IgD-negative memory B cell (primary cell): ENCODE data around the gene HMX2. TPM values are rescaled to one million over a fixed set of nuclear protein-coding genes. Genes with fewer than 3 reads are reported as not detected.
A peak's percentile ranks its signal among the peaks of the same experiment; 100 is the strongest.

Experiments used
- H3K27ac Mint-ChIP-seq, 3 donors: one replicate each; pipeline ENCODE4 v1.8.0; 2020 to 2022; ENCODE audit warnings: mild to moderate bottlenecking in 3 of 3, mixed read lengths in 3 of 3, moderate library complexity in 1 of 3
- H3K27me3 Mint-ChIP-seq: one replicate; pipeline ENCODE4 v1.8.0; 2021; ENCODE audit warnings: mixed read lengths
- H3K36me3 Mint-ChIP-seq: one replicate; pipeline ENCODE4 v1.8.0; 2020; ENCODE audit warnings: mild to moderate bottlenecking, mixed read lengths
- H3K4me1 Mint-ChIP-seq, 3 donors: one replicate each; pipeline ENCODE4 v1.8.0; 2020 to 2022; ENCODE audit warnings: mixed read lengths in 3 of 3, mild to moderate bottlenecking in 1 of 3
- H3K4me3 Mint-ChIP-seq, 4 donors: one replicate each; pipeline ENCODE4 v1.8.0; 2020 to 2022; ENCODE audit warnings: mild to moderate bottlenecking in 4 of 4, mixed read lengths in 4 of 4, moderate library complexity in 3 of 4
- H3K9me3 Mint-ChIP-seq, 3 donors: one replicate each; pipeline ENCODE4 v1.8.0; 2020 to 2021; ENCODE audit warnings: mixed read lengths in 3 of 3, mild to moderate bottlenecking in 1 of 3
- polyA plus RNA-seq: library from polyadenylated mRNA; unstranded; fragments of 300-500 nt; fragmentation: Illumina TruSeq; gene quantifications from one replicate; pipeline ENCODE4 v1.2.3, GENCODE V29; 2021

HMX2 gene
- polyA plus RNA-seq, 1 donor from 2014 or later: not detected

GRCh38 chr10:123134343-123134914, 13.5 kb upstream of the HMX2 start:
- Mint-ChIP-seq H3K4me3 (peak overlapping the region; percentile 21 to 85 (median 66)), H3K27ac (peak overlapping the region; percentile 91 to 93 (median 92)), H3K9me3 (peaks cover 0 to 7% (median 0%) of the 10 kb centered on the region in 3 donors), H3K36me3 (no peaks in the 10 kb centered on the region), H3K27me3 (peaks cover 70% of the 10 kb centered on the region), H3K4me1 (peaks cover 11 to 16% (median 14%) of the 10 kb centered on the region in 3 donors)

GRCh38 chr10:123134915-123135414, 13.0 kb upstream of the HMX2 start:
- Mint-ChIP-seq H3K27me3 (peaks cover 73% of the 10 kb centered on the region), H3K4me3 (peak overlapping the region in 2 of 4 donors; percentile 5 to 85), H3K36me3 (no peaks in the 10 kb centered on the region), H3K27ac (peak overlapping the region in 2 of 3 donors; percentile 91 to 92), H3K9me3 (peaks cover 0 to 7% (median 0%) of the 10 kb centered on the region in 3 donors), H3K4me1 (peaks cover 11 to 19% (median 14%) of the 10 kb centered on the region in 3 donors)

GRCh38 chr10:123135415-123136141, 12.4 kb upstream of the HMX2 start, which contains the start of gene HMX3:
TSS of gene HMX3 (plus strand) at chr10:123135970. CDS start at chr10:123136051, 81 bp downstream.
- Mint-ChIP-seq H3K27ac (peak within 1 kb of the TSS; percentile 81 to 92 (median 91)), H3K36me3 (no peaks in the 10 kb centered on the region)

GRCh38 chr10:123136221-123136805, 11.6 kb upstream of the HMX2 start:
- peaks cover 11 to 20% (median 19%) of the 10 kb centered on the region in 3 donors for H3K4me1 Mint-ChIP-seq
- peak overlapping the region; percentile 21 to 88 (median 64) for H3K4me3 Mint-ChIP-seq
- H3K9me3 Mint-ChIP-seq: peaks cover 0 to 7% (median 0%) of the 10 kb centered on the region in 3 donors
- H3K27me3 Mint-ChIP-seq: peaks cover 76% of the 10 kb centered on the region
- peak overlapping the region; percentile 81 to 86 (median 86) for H3K27ac Mint-ChIP-seq
- H3K36me3 Mint-ChIP-seq: no peaks in the 10 kb centered on the region

More at GRCh38 chr10:123135415-123136141, 12.4 kb upstream of the HMX2 start, which contains the start of gene HMX3:
- Mint-ChIP-seq H3K9me3 (peaks cover 0 to 7% (median 0%) of the 10 kb centered on the region in 3 donors), H3K27me3 (peaks cover 72% of the 10 kb centered on the region), H3K4me1 (peaks cover 11 to 19% (median 19%) of the 10 kb centered on the region in 3 donors), H3K4me3 (peak within 1 kb of the TSS; percentile 21 to 88 (median 78))

GRCh38 chr10:123136806-123137642, 10.9 kb upstream of the HMX2 start:
- H3K9me3 Mint-ChIP-seq: peaks cover 0 to 7% (median 0%) of the 10 kb centered on the region in 3 donors
- H3K4me1 Mint-ChIP-seq: peaks cover 11 to 20% (median 19%) of the 10 kb centered on the region in 3 donors
- H3K36me3 Mint-ChIP-seq: no peaks in the 10 kb centered on the region
- peaks cover 77% of the 10 kb centered on the region for H3K27me3 Mint-ChIP-seq
- peak overlapping the region; percentile 21 to 88 (median 68) for H3K4me3 Mint-ChIP-seq
- H3K27ac Mint-ChIP-seq: peak overlapping the region; percentile 81 to 90 (median 86)

- peak overlapping the region; percentile 49 to 91 (median 90) for H3K27ac Mint-ChIP-seq
- peaks cover 2 to 14% (median 7%) of the 10 kb centered on the region in 3 donors for H3K4me1 Mint-ChIP-seq
- H3K9me3 Mint-ChIP-seq: peaks cover 0 to 5% (median 0%) of the 10 kb centered on the region in 3 donors
- H3K4me3 Mint-ChIP-seq: peak overlapping the region in 2 of 4 donors; percentile 52 to 73
- H3K36me3 Mint-ChIP-seq: peaks cover 2% of the 10 kb centered on the region
- peaks cover 74% of the 10 kb centered on the region for H3K27me3 Mint-ChIP-seq
Measured at GRCh38 chr10:123139165-123139520, 8.8 kb upstream of the HMX2 start.

GRCh38 chr10:123139521-123140163, 8.3 kb upstream of the HMX2 start:
- H3K27ac Mint-ChIP-seq: peak overlapping the region; percentile 49 to 91 (median 90)
- peaks cover 2 to 19% (median 7%) of the 10 kb centered on the region in 3 donors for H3K4me1 Mint-ChIP-seq
- peaks cover 2% of the 10 kb centered on the region for H3K36me3 Mint-ChIP-seq
- peaks cover 74% of the 10 kb centered on the region for H3K27me3 Mint-ChIP-seq
- peak overlapping the region in 2 of 4 donors; percentile 42 to 52 for H3K4me3 Mint-ChIP-seq
- peaks cover 0 to 5% (median 0%) of the 10 kb centered on the region in 3 donors for H3K9me3 Mint-ChIP-seq

GRCh38 chr10:123140164-123140982, 7.6 kb upstream of the HMX2 start:
- Mint-ChIP-seq H3K4me3 (peak overlapping the region in 2 of 4 donors; percentile 12 to 42), H3K36me3 (peaks cover 2% of the 10 kb centered on the region), H3K27me3 (peaks cover 76% of the 10 kb centered on the region), H3K9me3 (peaks cover 0 to 5% (median 0%) of the 10 kb centered on the region in 3 donors), H3K4me1 (peaks cover 4 to 23% (median 7%) of the 10 kb centered on the region in 3 donors), H3K27ac (peak overlapping the region; percentile 59 to 91 (median 90))

GRCh38 chr10:123140983-123141390, 6.9 kb upstream of the HMX2 start:
- peak overlapping the region in 1 of 4 donors; percentile 42 for H3K4me3 Mint-ChIP-seq
- peaks cover 4 to 28% (median 7%) of the 10 kb centered on the region in 3 donors for H3K4me1 Mint-ChIP-seq
- peaks cover 0 to 5% (median 0%) of the 10 kb centered on the region in 3 donors for H3K9me3 Mint-ChIP-seq
- H3K27ac Mint-ChIP-seq: peak overlapping the region; percentile 59 to 90 (median 88)
- peaks cover 2% of the 10 kb centered on the region for H3K36me3 Mint-ChIP-seq
- peaks cover 82% of the 10 kb centered on the region for H3K27me3 Mint-ChIP-seq

GRCh38 chr10:123141791-123142700, 5.9 kb upstream of the HMX2 start:
- peak overlapping the region; percentile 46 to 90 (median 89) for H3K27ac Mint-ChIP-seq
- peak overlapping the region; percentile 6 to 42 (median 26) for H3K4me3 Mint-ChIP-seq
- peaks cover 82% of the 10 kb centered on the region for H3K27me3 Mint-ChIP-seq
- H3K9me3 Mint-ChIP-seq: peaks cover 0 to 7% (median 0%) of the 10 kb centered on the region in 3 donors
- H3K36me3 Mint-ChIP-seq: peaks cover 2% of the 10 kb centered on the region
- H3K4me1 Mint-ChIP-seq: peaks cover 4 to 33% (median 11%) of the 10 kb centered on the region in 3 donors

GRCh38 chr10:123142701-123143161, 5.2 kb upstream of the HMX2 start:
- peaks cover 2% of the 10 kb centered on the region for H3K36me3 Mint-ChIP-seq
- H3K9me3 Mint-ChIP-seq: peaks cover 0 to 8% (median 0%) of the 10 kb centered on the region in 3 donors
- H3K27me3 Mint-ChIP-seq: peaks cover 84% of the 10 kb centered on the region
- no peak overlapping the region for H3K4me3 Mint-ChIP-seq
- peak overlapping the region in 1 of 3 donors; percentile 91 for H3K27ac Mint-ChIP-seq
- H3K4me1 Mint-ChIP-seq: peaks cover 5 to 35% (median 12%) of the 10 kb centered on the region in 3 donors
